Neural cell (in vitro differentiated cells): ENCODE results near the gene C4orf51. TPM values are rescaled to one million over a fixed set of nuclear protein-coding genes. Genes with fewer than 3 reads are reported as not detected.

Experiments
- MXI1 ChIP-seq: fragments of 450-650 bp; conservative IDR thresholded peaks from 2 replicates; pipeline ENCODE4 v1.6.1; 2014; ENCODE audit warnings: antibody characterized with exemption, mild to moderate bottlenecking; ENCODE audit not compliant: poor library complexity, severe bottlenecking
- polyA plus RNA-seq: library from polyadenylated mRNA; depleted of rRNA; stranded (reverse); fragments of >200 nt; gene quantifications from 2 replicates; pipeline ENCODE4 v1.2.3, GENCODE V29; 2014

The C4orf51 gene
- polyA plus RNA-seq, 1 donor from 2014 or later = not detected

- no peak for TF ChIP-seq MXI1
Observed at GRCh38 chr4:145781351-145781750, 101.4 kb downstream of the C4orf51 start (continued).

Other genes starting within 250 kb of the C4orf51 start
- 26.8 and 31.7 TPM in 2 replicates for gene SMAD1, start 198.3 kb upstream of the C4orf51 start, polyA plus RNA-seq
- gene MMAA, start 60.8 kb upstream of the C4orf51 start, polyA plus RNA-seq = 5.0 and 7.9 TPM in 2 replicates